ENCODE measurements around the gene SHC3.

- TF ChIP-seq EP300 (IDR thresholded peaks at IDR 0.05; ENCODE audit: borderline replicate concordance) = no peak
- no peak for TF ChIP-seq MAX (IDR thresholded peaks at IDR 0.05)
These were observed 213.1 kb downstream of the SHC3 start for GRCh38 chr9:88965473-88965872.

All from Ishikawa (cell line).